Measurements from ENCODE around the gene INPP5K.

GRCh38 chr17:1467258-1467657 is 49.2 kb downstream of the INPP5K start:
- no peak for TF ChIP-seq CTCF (IDR thresholded peaks at IDR 0.05 in 4 of 5, conservative IDR thresholded peaks at IDR 0.05 in 1 of 5)
- no peak for TF ChIP-seq POLR2A (IDR thresholded peaks at IDR 0.05)
